A673 (cell line): ENCODE data around the gene HPN.

ENCODE experiments used
- CTCF ChIP-seq: fragments of 300-800, 200-600 bp; sonication (generic); conservative IDR thresholded peaks from 2 replicates; pipeline ENCODE4 v1.5.1; 2017; ENCODE audit warnings: low read depth, mild to moderate bottlenecking, antibody characterized with exemption, low read length, moderate library complexity, mixed read lengths
- EZH2 ChIP-seq: fragments of 200-600 bp; sonication (generic); IDR thresholded peaks from 2 replicates; pipeline ENCODE4 v1.6.1; 2017; ENCODE audit warnings: borderline replicate concordance, low read depth, mild to moderate bottlenecking, mixed read lengths, antibody characterized with exemption, low read length; ENCODE audit not compliant: poor library complexity, severe bottlenecking

DNA sequence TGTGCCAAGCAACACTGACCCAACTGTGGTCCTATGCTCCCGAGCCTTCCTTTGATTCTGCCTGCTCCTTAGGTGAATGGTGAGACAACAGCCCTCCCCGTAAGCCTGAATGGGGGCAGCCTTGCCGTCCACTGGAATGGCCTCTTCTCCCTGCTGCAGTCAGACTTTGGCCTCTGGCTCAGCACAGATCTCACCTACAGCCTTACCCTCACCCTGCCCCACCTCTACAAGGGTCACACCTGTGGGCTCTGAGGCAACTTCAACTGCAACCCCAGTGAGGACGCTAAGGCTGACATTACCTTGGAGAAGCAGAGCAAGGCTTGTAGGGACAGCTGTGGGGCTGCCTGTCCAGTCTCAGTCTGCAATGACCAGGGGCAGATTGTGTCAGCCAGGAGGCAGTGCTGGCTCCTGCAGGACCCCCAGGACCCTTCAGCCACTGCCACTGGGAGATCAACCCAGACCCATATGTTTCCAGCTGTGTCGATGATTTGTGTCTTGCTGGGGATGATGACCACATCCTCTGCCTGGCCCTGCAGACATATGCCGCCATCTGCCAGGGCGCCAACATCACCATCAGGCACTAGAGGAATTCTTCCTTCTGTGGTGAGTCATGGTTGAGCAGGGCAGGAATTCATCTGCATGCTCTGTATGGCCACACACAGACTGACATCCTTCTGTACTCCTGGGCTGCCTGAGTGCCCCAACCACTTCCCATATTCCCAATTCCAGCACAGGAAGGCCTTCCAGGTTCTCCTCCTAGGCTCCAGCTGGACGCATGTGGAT is 46.8 kb downstream of the HPN start:
- TF ChIP-seq CTCF, result no peak
- no peak for TF ChIP-seq EZH2
